Glomerular visceral epithelial cell (primary cell): Measurements from ENCODE around the gene HSPA4.
A peak's percentile ranks its signal among the peaks of the same experiment; 100 is the strongest.
"Not testable (repeated sequence)": the region's sequence is repeated elsewhere in the genome, so short reads cannot be mapped to it uniquely, and the experiment has no call there.

Experiments
- DNase-seq: peaks from one replicate; pipeline ENCODE4 v3.0.0-alpha.2; 2016; ENCODE audit errors: extremely low spot score

HSPA4 gene

GRCh38 chr5:133051542-133052316 is at the start of gene HSPA4:
HSPA4 (plus strand) TSS chr5:133052013; CDS start chr5:133052251, 238 bp downstream.
- peak; percentile 99 for DNase-seq

- no peak for DNase-seq
Measured at GRCh38 chr5:133006653-133007052, 45.2 kb upstream of the HSPA4 start.

- DNase-seq = not testable (repeated sequence)
Measured at GRCh38 chr5:133008455-133008854, 43.4 kb upstream of the HSPA4 start.

GRCh38 chr5:133015466-133015865 is 36.3 kb upstream of the HSPA4 start:
- no peak for DNase-seq

GRCh38 chr5:133017964-133018363 is 33.8 kb upstream of the HSPA4 start:
- DNase-seq = no peak

GRCh38 chr5:133019471-133019870 is 32.3 kb upstream of the HSPA4 start:
- DNase-seq = not testable (repeated sequence)

GRCh38 chr5:133025804-133026663 is 25.8 kb upstream of the HSPA4 start, which contains the start of gene ZCCHC10:
ZCCHC10 (minus strand) TSS chr5:133026549; CDS start chr5:133026537, 12 bp downstream.
- peak; percentile 95 for DNase-seq

- DNase-seq = no peak
Measured at GRCh38 chr5:133026664-133027153, 25.1 kb upstream of the HSPA4 start.

GRCh38 chr5:133029416-133029815 is 22.4 kb upstream of the HSPA4 start:
- no peak for DNase-seq

- DNase-seq = no peak
Measured at GRCh38 chr5:133030343-133031005, 21.3 kb upstream of the HSPA4 start.

GRCh38 chr5:133032852-133033742 is 18.7 kb upstream of the HSPA4 start:
- DNase-seq = no peak

GRCh38 chr5:133034064-133034463 is 17.7 kb upstream of the HSPA4 start:
- no peak for DNase-seq

- DNase-seq = no peak
Measured at GRCh38 chr5:133035224-133035623, 16.6 kb upstream of the HSPA4 start.

- not testable (repeated sequence) for DNase-seq
Measured at GRCh38 chr5:133036677-133037076, 15.1 kb upstream of the HSPA4 start.

GRCh38 chr5:133041157-133041784 is 10.5 kb upstream of the HSPA4 start:
- no peak for DNase-seq

- DNase-seq = peak; percentile 35
Measured at GRCh38 chr5:133041910-133042309, 9.9 kb upstream of the HSPA4 start.

GRCh38 chr5:133046560-133046959 is 5.3 kb upstream of the HSPA4 start:
- DNase-seq = not testable (repeated sequence)

GRCh38 chr5:133047404-133047803 is 4.4 kb upstream of the HSPA4 start:
- no peak for DNase-seq

GRCh38 chr5:133048993-133049725 is 2.7 kb upstream of the HSPA4 start:
- no peak for DNase-seq

- DNase-seq = no peak
Measured at GRCh38 chr5:133049726-133050048, 2.1 kb upstream of the HSPA4 start.
